ENCODE data around the gene KCNA1.

KCNA1 gene

GRCh38 chr12:4943938-4944284 is 34.2 kb downstream of the KCNA1 start:
- DNase-seq (ENCODE audit: low read depth in 1 of 2, low spot score in 1 of 2), result no peak
- Histone ChIP-seq H3K27ac (replicated peaks) (no peak overlapping the region), H3K4me3 (replicated peaks; ENCODE audit: insufficient read depth, low read length) (no peak overlapping the region), H3K27me3 (ENCODE audit: insufficient read depth, poor library complexity, severe bottlenecking) (no peaks in the 10 kb centered on the region)
- TF ChIP-seq REST (IDR thresholded peaks at IDR 0.05; ENCODE audit: insufficient replicate concordance, low read depth) (no peak), CTCF (IDR thresholded peaks at IDR 0.05; ENCODE audit: insufficient read depth, low read length) (no peak), GABPA (IDR thresholded peaks at IDR 0.05; ENCODE audit: low read depth) (no peak), POLR2AphosphoS5 (IDR thresholded peaks at IDR 0.05; ENCODE audit: low read depth) (no peak), SPI1 (IDR thresholded peaks at IDR 0.05; ENCODE audit: borderline replicate concordance, low read depth) (no peak)

GRCh38 chr12:4947253-4947652 is 37.5 kb downstream of the KCNA1 start:
- peaks cover 6% of the 10 kb centered on the region for H3K27me3 ChIP-seq (ENCODE audit: insufficient read depth, poor library complexity, severe bottlenecking)
- H3K4me3 ChIP-seq (replicated peaks; ENCODE audit: insufficient read depth, low read length), result no peak overlapping the region
- no peak overlapping the region for H3K27ac ChIP-seq (replicated peaks)
- DNase-seq (ENCODE audit: low read depth in 1 of 2, low spot score in 1 of 2), result no peak
- TF ChIP-seq GABPA (IDR thresholded peaks at IDR 0.05; ENCODE audit: low read depth), result no peak
- no peak for TF ChIP-seq CTCF (IDR thresholded peaks at IDR 0.05; ENCODE audit: insufficient read depth, low read length)
- no peak for TF ChIP-seq REST (IDR thresholded peaks at IDR 0.05; ENCODE audit: insufficient replicate concordance, low read depth)
- no peak for TF ChIP-seq POLR2AphosphoS5 (IDR thresholded peaks at IDR 0.05; ENCODE audit: low read depth)

- Histone ChIP-seq H3K27me3 (ENCODE audit: insufficient read depth, poor library complexity, severe bottlenecking) (peaks cover 14% of the 10 kb centered on the region), H3K4me3 (replicated peaks; ENCODE audit: insufficient read depth, low read length) (no peak overlapping the region), H3K27ac (replicated peaks) (no peak overlapping the region)
- DNase-seq (ENCODE audit: low read depth in 1 of 2, low spot score in 1 of 2), result no peak
- TF ChIP-seq REST (IDR thresholded peaks at IDR 0.05; ENCODE audit: insufficient replicate concordance, low read depth), result no peak
- TF ChIP-seq SPI1 (IDR thresholded peaks at IDR 0.05; ENCODE audit: borderline replicate concordance, low read depth), result no peak
- no peak for TF ChIP-seq POLR2AphosphoS5 (IDR thresholded peaks at IDR 0.05; ENCODE audit: low read depth)
- no peak for TF ChIP-seq GABPA (IDR thresholded peaks at IDR 0.05; ENCODE audit: low read depth)
- no peak for TF ChIP-seq CTCF (IDR thresholded peaks at IDR 0.05; ENCODE audit: insufficient read depth, low read length)
Measured at GRCh38 chr12:4951083-4951482, 41.4 kb downstream of the KCNA1 start.

Data from HL-60 (cell line).